Measurements from ENCODE around the gene STRIP1. TPM values are rescaled to one million over a fixed set of nuclear protein-coding genes. Genes with fewer than 3 reads are reported as not detected.
A peak's percentile ranks its signal among the peaks of the same experiment; 100 is the strongest.
"Not testable (repeated sequence)": the region's sequence is repeated elsewhere in the genome, so short reads cannot be mapped to it uniquely, and the experiment has no call there.

STRIP1 gene
- total RNA-seq, 1 donor from 2014 or later, result 58.9 TPM

DNA sequence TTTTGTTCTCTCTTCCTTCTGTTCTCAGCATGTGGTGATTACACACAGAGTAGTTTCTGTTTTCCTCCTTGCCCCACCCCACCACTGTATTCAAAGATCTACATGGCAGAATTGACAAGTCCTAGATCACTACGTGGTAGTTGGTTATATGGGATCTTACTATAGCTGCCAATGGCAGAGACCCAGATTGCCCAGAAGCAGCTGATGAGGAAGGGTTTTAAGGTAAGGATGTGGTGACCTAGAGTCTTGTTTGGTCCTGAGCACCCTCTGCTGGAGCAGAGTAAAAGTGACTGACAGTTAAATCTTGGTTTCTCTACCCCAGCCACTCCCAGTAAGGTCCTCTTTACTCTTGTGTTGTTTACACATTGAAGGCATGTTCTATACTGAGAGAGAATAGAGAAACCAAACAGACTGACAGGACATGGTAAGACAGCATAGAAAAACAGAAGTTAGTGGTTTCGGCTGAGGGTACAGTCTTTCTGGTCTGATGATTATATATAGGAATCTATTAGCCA is 22.8 kb upstream of the STRIP1 start:
- DNase-seq, result peak; percentile 42

GRCh38 chr1:110012100-110012780 is 22.2 kb upstream of the STRIP1 start:
- no peak for DNase-seq

DNA sequence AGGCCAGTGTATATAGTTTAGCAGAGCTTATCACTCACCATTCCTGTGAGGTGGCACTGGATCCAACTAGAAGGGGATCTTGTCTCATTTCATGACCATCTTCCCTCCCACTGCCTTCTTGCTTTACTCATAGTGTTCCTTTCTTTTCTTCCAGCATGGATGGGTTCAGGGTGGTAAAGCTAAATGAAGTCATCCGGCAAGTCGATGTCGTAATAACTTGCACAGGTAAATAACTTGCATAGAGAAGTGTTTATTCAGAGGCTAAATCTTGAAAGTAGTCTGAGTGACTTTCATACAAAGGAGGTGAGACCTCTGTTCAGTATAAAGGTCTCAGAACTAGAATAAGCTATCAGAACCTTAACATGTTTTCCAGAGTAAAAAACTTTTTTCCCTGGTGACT is 16.6 kb upstream of the STRIP1 start:
- DNase-seq, result no peak

- no peak for DNase-seq
Observed at GRCh38 chr1:110018396-110018795, 16.0 kb upstream of the STRIP1 start.

DNA sequence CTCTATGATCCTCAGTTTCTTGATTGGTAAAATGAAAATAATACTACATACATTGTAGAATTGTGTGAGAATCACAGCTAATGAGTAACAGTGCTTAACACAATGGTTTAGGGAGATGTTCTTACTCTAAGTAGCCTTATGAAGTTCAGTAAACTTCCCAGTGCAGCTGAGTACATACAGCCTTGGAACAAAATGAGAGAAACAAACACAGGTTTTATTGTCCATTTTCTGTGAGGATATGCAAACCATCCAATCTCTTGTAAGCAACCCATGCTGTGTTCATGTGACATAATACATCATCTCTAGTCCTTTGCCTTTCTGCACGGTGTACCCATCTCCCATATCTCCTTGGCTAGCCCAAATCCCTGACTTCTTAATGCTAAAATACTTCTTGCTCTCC is 14.7 kb upstream of the STRIP1 start:
- no peak for DNase-seq

DNA sequence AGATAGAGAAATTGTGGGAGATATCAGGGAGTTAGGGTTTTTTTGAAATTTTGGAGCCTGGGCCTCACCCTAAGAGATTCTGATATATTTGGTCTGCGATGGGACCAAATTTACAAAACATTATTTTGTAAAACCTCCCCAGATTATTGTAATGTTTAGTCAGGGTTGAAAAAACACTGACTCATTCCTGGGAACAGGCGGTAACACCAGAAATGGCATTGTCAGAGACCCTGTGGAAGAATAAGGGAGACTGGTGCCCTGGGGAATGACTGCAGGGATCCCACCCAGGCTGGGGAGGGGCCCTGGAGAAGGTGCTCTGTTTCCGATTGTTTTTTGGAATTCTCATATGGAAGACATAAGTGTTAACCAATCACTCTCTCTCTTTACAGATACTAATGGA is 13.1 kb upstream of the STRIP1 start:
- no peak for DNase-seq

- DNase-seq, result no peak
Observed at GRCh38 chr1:110024613-110025012, 9.8 kb upstream of the STRIP1 start.

GRCh38 chr1:110030687-110031086 is 3.7 kb upstream of the STRIP1 start:
- DNase-seq, result not testable (repeated sequence)

GRCh38 chr1:110032327-110032726 is 2.1 kb upstream of the STRIP1 start:
- DNase-seq, result no peak

GRCh38 chr1:110033421-110033820 is 1.0 kb upstream of the STRIP1 start:
- DNase-seq, result no peak

DNA sequence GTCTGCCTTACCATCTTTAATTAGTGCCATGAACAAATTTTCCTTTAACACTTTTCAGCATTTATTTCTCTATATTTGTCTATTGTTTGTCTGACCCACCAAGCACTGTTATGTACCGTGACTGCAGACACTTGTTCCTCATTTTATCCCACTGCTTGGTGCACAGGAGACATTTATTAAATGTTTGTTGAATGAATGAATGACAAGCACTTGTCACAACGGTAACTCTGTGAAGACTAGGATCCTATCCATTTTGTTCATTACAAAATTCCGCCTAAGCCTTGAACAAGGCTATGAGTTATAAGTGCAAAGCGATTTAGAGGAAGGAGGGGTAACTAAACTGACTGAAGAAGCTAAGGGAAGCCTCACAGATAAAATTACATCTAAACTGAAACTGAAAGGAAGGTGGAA is 379 bp upstream of the STRIP1 start:
- no peak for DNase-seq

DNA sequence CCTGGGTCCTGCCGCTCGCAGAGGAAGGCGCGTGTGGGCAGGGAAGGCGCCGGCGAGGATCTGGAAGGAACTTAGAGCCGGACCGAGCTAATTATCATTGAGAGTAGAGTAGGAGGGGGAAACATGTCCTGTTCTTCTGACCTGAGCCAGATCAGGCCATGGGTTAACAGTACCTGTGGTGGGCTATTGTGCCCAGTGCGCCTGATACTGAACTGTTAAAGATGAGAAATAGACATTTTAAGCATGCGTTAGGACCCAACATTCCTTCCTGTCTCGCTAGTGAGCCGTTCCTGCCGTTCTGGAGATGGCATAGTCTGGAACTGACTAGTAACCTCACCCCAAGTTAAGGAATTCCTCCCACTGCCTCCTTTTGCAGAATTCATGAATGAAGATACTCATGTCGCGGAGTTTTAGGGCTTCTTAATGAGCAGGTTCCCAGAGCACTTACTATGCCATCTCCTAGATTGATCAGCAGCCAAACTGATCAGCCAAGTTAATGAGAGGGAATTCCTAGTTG is 870 bp downstream of the STRIP1 start:
- DNase-seq, result no peak

GRCh38 chr1:110038271-110038670 is 3.8 kb downstream of the STRIP1 start:
- DNase-seq, result no peak

GRCh38 chr1:110039641-110040040 is 5.2 kb downstream of the STRIP1 start:
- no peak for DNase-seq

DNA sequence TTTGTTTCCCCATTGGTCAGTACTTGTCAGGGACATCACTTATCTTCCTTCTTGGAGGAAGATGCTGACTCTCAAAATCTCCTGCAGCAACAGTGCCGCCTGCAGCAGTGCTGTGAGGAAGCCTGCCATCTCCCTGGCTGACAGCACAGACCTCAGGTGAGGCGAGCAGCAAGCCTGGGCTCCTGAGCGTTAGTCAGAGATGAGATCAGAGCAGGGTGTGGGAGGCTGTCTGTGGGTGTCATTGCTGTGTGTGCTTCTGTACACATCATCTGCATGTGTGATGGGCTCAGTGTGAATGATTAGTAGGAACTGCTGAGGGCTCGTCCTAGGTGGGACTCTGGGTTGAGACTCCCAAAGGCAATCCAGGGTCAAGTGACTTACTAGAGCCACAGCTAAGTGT is 6.1 kb downstream of the STRIP1 start:
- no peak for DNase-seq

GRCh38 chr1:110043016-110043415 is 8.6 kb downstream of the STRIP1 start:
- DNase-seq, result no peak

GRCh38 chr1:110047463-110047862 is 13.0 kb downstream of the STRIP1 start:
- no peak for DNase-seq

DNA sequence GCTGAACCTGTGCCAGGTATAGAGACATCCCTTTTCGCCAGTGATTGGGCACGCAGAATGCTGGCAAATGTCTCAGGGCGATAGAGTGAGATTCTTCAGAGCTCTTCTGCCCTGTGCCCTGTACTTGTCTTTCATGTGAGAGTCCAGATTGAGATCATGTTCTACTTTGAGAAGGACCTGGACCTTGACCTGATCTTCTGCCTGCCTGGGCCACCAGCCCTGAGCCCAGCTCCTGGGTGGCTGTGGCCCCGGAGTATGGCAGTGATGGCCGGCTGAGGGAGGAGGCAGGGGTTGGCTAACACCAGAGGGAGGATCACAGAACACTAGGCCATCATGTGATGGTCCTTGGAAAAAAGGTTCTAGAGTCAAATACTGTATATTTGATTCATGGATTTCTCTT is 13.8 kb downstream of the STRIP1 start:
- DNase-seq, result no peak

DNA sequence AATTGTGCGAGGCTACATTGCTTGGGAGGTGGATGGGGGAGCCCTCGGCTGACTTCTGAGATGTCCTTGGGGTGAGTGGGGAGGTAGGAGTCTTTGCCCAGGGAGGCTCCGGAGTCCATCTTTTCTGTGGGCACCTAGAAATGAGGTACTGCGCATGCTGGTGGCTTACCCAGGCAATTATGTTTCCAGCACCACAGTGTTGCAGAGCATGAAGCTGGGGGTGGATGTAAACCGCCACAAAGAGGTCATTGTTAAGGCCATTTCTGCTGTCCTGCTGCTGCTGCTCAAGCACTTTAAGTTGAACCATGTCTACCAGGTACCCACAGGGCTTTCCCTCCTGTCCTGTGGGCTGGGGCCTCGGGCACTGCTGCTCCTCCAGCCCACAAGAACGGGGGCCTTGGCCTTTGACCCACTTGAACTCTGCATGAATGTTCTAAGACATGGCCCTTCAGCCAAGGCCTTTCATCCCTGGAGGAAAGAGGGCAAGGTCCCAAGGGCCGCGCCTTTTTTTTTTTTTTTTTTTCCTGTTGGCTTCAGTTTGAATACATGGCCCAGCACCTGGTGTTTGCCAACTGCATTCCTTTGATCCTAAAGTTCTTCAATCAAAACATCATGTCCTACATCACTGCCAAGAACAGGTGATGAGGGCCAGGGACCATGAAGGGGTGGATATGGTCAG is 14.6 kb downstream of the STRIP1 start:
- DNase-seq, result no peak

DNA sequence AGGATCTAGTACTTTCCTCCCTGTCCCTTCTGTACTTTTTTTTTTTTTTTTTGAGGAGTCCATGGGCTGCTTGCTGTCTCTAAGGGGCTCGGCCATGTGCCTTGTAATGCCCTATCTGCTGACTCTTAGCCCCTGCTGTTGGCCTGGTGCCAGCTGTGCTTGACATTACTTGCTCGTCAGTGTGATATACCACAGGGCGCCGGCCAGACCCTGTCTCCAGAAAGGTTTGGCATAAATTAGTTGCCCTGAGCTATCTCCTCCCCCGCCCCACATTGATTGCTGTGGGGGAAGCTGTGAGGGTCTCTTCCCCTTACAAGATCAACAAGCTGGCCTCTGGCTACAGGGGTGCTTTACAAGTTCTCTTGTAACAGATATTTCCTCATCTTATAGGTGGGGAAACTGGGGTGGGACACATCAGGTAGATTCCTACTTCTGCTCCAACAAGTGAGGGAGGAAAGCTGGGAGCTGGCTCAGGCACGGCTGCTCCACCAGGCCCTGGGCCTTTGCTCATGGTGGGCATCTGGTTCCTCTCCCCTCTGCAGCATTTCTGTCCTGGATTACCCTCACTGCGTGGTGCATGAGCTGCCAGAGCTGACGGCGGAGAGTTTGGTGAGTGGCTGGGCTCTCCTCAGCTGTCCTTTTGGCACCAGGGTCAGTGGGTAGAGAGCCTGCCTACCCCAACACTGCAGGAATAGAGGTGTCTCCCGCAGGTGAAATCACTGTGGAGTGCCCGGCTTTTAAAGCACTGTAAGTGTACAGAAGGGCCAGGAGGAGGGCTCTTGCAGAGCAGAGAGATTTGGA is 15.6 kb downstream of the STRIP1 start:
- DNase-seq, result peak; percentile 13

- no peak for DNase-seq
Observed at GRCh38 chr1:110050602-110051261, 16.3 kb downstream of the STRIP1 start.

DNA sequence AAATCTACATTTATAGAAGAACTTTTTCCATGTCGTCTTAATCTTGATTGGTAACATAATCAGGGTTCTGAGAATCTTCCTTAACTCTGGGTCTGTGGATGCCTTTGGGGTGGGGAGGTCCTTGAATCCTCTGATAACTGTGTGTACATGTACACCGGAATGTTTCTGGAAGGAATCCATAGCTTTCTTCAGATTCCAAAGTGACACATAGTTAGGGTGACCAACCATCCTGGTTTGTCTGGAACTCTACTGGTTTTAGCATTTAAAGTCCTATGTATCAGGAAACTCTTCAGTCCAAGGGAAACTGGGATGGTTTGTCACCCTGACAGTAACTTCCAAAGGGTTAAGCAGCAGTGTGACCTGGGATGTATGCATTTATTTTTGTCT is 16.8 kb downstream of the STRIP1 start:
- no peak for DNase-seq

Data from tongue (tissue), 2 donors.